Measurements from ENCODE around the gene TSNAXIP1.

TSNAXIP1 gene

DNA sequence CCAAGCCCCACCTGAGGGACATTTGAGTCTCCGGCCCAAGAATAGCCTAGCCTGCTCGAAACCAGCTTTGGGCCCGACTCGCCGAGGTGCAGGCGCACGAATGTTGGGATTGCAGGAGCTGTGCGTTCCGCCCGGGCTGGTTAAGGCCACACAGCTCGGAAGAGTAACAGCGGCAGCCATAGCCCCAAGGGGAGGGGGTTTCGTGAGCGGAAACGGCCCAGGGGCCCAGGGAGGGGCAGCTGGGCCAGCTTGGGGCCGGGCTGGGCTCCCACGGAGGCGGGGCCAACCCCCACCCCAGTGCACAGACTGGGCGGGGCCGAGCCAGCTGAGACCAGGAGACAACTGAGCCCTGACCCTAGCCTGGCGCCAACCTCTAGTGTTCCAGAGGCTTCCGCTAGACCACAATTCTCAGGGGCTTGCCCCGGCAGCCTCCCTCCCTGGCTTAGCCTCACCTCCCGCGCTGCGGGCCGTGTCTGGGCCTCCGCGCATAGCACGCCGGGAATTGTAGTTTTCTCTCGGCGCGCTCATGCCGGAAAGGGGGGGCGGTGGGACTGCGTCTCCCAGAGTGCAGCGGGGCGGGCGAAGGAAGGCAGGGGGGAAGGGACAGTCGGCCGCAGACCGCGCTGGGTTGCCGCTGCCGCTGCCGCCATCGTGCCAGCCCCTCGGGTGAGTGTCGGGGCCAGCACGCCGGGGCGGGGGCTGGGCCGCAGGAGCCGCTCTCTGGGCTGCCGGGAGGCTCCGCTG lies 39.8 kb downstream of the TSNAXIP1 start, which contains the start of gene NUTF2 (continued):
- TF ChIP-seq PRDM2 (tag by site-specific recombination; IDR thresholded peaks at IDR 0.05; ENCODE audit: borderline replicate concordance) (no peak), ZNF624 (tag by site-specific recombination; IDR thresholded peaks at IDR 0.05) (no peak), KLF1 (tag by site-specific recombination; IDR thresholded peaks at IDR 0.05) (peak; percentile 88), ZNF132 (tag by site-specific recombination; IDR thresholded peaks at IDR 0.05; ENCODE audit: borderline replicate concordance) (no peak), ZNF2 (tag by site-specific recombination; IDR thresholded peaks at IDR 0.05) (0 out of 2 replicates have a peak, but pooled peaks have one; percentile 61), HOXD13 (CRISPR knock-in tag; IDR thresholded peaks at IDR 0.05; ENCODE audit: borderline replicate concordance) (no peak), ZNF433 (tag by site-specific recombination; IDR thresholded peaks at IDR 0.05; ENCODE audit: low read depth) (no peak), KLF8 (tag by site-specific recombination; IDR thresholded peaks at IDR 0.05) (peak; percentile 93), ZNF639 (tag by site-specific recombination; IDR thresholded peaks at IDR 0.05) (0 out of 2 replicates have a peak, but pooled peaks have one; percentile 44), ZNF660 (tag by site-specific recombination; IDR thresholded peaks at IDR 0.05) (peak; percentile 24; the same call in 1 of the 2 replicates), TSHZ1 (tag by site-specific recombination; IDR thresholded peaks at IDR 0.05; ENCODE audit: borderline replicate concordance) (no peak), ZNF280D (tag by site-specific recombination; IDR thresholded peaks at IDR 0.05) (no peak)
- TF ChIP-seq, protein P1, sequence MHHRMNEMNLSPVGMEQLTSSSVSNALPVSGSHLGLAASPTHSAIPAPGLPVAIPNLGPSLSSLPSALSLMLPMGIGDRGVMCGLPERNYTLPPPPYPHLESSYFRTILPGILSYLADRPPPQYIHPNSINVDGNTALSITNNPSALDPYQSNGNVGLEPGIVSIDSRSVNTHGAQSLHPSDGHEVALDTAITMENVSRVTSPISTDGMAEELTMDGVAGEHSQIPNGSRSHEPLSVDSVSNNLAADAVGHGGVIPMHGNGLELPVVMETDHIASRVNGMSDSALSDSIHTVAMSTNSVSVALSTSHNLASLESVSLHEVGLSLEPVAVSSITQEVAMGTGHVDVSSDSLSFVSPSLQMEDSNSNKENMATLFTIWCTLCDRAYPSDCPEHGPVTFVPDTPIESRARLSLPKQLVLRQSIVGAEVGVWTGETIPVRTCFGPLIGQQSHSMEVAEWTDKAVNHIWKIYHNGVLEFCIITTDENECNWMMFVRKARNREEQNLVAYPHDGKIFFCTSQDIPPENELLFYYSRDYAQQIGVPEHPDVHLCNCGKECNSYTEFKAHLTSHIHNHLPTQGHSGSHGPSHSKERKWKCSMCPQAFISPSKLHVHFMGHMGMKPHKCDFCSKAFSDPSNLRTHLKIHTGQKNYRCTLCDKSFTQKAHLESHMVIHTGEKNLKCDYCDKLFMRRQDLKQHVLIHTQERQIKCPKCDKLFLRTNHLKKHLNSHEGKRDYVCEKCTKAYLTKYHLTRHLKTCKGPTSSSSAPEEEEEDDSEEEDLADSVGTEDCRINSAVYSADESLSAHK (tag by site-specific recombination; IDR thresholded peaks at IDR 0.05) = peak; percentile 56
- TF ChIP-seq, protein P2, sequence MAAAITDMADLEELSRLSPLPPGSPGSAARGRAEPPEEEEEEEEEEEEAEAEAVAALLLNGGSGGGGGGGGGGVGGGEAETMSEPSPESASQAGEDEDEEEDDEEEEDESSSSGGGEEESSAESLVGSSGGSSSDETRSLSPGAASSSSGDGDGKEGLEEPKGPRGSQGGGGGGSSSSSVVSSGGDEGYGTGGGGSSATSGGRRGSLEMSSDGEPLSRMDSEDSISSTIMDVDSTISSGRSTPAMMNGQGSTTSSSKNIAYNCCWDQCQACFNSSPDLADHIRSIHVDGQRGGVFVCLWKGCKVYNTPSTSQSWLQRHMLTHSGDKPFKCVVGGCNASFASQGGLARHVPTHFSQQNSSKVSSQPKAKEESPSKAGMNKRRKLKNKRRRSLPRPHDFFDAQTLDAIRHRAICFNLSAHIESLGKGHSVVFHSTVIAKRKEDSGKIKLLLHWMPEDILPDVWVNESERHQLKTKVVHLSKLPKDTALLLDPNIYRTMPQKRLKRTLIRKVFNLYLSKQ (tag by site-specific recombination; IDR thresholded peaks at IDR 0.05; ENCODE audit: borderline replicate concordance) = no peak
- TF ChIP-seq, protein P3, sequence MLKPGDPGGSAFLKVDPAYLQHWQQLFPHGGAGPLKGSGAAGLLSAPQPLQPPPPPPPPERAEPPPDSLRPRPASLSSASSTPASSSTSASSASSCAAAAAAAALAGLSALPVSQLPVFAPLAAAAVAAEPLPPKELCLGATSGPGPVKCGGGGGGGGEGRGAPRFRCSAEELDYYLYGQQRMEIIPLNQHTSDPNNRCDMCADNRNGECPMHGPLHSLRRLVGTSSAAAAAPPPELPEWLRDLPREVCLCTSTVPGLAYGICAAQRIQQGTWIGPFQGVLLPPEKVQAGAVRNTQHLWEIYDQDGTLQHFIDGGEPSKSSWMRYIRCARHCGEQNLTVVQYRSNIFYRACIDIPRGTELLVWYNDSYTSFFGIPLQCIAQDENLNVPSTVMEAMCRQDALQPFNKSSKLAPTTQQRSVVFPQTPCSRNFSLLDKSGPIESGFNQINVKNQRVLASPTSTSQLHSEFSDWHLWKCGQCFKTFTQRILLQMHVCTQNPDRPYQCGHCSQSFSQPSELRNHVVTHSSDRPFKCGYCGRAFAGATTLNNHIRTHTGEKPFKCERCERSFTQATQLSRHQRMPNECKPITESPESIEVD (tag by site-specific recombination; IDR thresholded peaks at IDR 0.05) = no peak
- TF ChIP-seq, protein P4, sequence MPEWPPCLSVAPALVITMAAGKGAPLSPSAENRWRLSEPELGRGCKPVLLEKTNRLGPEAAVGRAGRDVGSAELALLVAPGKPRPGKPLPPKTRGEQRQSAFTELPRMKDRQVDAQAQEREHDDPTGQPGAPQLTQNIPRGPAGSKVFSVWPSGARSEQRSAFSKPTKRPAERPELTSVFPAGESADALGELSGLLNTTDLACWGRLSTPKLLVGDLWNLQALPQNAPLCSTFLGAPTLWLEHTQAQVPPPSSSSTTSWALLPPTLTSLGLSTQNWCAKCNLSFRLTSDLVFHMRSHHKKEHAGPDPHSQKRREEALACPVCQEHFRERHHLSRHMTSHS (tag by site-specific recombination; IDR thresholded peaks at IDR 0.05) = no peak

Data from HEK293 (cell line).